Midbrain (tissue), 1 donor: ENCODE measurements around the gene DRD1.

Source experiments
- DNase-seq: peaks from one replicate; lab custom pipeline; 2025; lab: John Stamatoyannopoulos, UW

DRD1 gene

DNA sequence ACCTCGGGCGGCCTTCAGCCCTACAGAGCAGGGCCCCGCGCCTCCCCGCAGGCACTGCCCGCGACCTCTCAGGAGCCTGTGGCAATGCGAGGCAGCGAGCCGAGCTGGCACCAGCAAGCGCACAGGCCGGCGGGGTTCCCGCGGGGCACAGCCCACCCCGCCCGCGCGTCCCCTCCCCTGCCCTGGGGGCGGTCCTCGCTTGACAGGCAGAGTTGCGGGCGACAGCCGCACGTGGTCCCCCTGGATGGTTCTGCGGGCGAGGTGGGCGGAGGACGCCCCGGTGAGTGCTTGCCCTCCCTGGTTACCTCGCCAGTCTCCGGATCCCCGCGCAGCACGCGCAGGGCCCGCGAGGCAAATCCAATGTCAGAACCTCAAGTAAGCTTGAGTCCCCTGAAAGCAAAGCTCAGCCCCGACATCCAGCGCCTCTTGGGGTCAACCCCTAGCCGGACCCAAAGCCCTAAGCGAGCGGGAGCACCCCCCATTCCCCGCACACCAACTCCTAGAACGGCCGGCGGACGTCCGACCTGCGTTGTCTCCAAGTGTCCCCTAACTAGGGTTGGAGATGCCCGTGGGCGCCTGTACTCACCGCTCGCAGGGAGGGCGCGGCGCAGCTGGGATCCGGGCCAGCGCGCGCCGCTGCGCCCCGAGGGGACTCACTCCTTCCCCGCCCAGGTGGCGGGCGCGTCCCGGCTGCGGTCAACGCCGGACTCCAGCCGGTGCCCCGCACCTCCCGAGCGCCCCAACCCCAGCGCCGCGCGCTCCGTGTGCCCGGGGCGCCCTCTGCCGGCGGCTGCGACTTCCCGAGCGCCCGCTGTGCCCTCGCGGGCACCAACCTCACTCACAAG, at the start of gene DRD1:
TSS of gene DRD1 (minus strand) at position 123 of the 845 bp plus-strand sequence. CDS start 1,083 bp downstream, outside the sequence.
- DNase-seq = peak; percentile 53

DNA sequence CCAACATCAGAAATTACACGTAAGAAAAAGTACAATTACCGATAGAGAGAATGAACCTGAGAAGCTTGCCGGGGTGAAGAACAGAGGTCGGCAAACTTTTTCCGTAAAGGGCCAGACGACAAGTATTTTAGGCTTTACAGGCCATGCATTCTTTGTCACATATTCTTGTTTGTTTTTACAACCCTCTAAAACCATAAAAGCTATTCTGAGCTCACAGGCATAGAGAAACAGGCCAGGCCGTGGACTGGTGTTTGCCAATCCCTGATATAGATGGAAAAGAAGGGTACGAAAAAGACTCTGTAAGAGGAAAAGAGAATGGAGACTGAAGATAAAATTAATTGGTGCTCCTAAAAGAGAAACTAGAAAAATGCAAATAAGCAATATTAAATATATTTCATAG, 49.7 kb upstream of the DRD1 start:
- DNase-seq = no peak

DNA sequence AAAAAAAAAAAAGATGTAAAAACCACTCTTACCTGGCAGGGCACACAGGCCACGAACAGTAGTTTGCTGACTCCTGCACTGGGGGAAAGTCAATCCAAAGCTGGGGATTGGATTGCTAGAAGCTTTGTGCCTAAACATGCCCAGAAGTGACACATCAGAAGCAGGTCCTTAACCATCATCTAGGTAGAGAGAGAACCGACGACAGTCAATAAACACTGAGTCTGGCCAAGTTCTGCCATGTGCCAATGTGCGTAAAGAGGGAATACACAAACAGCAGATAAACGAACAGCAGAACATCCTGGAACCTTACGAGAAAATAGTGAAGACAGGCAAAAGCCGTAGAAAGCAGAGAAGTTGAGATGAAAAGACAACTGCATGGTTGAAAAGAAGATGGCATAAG, 49.3 kb upstream of the DRD1 start:
- DNase-seq = no peak

DNA sequence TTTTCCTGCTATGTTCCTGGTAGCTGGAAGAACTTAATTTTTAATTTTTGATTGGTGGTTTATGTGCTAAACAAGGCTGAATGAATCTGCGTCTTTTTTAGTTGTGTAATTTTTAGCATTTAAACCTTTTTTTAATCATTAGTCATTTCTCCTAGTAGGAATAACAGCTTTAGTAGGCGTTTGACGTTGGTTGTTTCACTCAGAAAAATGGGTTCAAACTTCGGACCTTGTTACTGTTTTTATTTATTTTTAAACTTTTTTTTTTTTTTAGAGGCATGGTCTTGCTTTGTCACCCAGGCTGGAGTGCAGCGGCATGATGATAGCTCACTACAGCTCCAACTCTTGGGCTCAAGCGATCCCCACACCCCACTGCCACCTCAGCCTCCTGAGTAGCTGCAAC, 47.2 kb upstream of the DRD1 start:
- DNase-seq = no peak

DNA sequence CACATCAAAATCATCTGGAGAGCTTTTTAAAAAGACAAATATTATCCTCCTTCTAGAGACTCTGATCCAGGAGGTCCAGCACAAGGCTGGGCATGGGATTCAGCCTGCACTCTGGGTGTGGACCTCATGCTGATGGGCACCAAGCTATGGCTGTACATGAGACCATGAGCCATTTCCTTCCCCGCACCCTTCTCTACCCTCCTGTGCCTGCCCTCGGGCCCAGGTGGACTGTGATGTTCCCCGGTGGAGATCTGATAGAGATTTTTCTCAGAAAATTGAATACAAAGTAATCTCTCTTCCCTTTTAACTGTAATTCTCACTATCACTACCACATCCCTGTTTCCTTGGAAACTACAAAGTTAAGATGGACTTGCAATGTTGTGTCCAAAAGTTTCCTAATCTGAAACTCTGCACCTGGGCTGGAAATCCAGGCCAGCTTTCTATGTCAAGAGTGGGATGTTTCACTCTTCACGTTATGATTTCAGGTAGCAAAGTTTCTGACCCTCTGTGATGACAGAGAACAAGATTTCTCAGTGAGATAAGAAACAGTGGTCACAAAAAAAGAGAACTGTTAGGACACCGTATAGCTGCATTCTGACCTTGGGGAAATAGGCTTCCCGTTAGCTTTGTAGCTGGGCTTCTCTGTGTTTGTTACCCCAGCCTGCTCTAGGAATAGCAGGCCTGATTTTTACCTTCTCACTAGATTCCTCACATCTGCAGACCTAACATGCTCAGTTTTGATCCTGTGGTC, 45.9 kb upstream of the DRD1 start:
- DNase-seq = no peak

DNA sequence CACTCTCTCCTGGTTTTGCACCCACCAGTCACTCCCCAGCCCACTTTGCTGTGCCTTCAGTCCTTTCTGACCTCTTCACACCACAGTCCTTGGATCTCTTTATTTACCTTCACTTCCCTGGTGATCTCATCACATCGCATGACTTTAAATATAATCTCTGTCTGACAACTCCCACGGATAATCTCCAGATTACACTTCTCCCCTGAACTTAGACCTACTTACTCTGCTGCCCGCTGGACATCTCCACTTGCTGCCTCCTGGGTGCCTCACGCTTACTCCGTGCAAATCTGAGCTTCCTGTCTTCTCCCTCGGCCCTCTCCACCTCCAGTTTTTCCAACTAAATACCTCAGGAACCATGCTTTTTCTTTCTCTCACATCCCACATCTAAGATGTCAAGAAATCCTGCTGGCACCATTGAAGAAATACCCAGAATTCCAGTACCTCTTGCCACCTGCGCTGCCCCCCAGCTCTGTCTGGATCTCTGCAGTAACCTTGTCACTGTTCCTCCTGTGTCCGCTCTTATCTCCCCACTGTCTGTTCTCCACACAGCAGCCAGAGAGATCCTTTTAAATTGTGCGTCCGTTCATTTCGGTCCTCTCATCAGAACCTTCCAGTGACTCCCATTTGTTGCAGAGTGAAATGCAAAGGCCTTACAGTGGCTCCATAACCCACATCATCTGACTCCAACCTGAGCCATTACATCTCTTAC, 43.7 kb upstream of the DRD1 start:
- no peak for DNase-seq

DNA sequence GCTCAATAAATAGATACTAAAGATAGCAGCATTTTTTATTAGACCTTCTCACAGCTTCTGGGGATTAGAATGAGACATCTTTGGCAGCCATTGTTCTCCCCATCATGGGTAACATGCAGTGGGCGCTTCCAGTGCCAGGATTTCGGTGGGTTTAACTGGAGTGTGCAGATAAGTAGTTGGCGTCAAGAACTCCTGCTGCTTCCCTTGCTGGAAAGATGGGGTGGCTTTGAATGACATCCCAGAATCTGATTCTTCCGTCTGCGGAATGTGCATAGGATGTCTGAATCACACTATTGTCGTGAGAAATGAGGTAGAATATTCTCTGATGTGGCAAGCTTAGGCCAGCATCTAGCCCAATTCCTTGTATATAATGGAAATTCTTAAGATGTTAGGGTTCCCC, 41.6 kb upstream of the DRD1 start:
- no peak for DNase-seq

DNA sequence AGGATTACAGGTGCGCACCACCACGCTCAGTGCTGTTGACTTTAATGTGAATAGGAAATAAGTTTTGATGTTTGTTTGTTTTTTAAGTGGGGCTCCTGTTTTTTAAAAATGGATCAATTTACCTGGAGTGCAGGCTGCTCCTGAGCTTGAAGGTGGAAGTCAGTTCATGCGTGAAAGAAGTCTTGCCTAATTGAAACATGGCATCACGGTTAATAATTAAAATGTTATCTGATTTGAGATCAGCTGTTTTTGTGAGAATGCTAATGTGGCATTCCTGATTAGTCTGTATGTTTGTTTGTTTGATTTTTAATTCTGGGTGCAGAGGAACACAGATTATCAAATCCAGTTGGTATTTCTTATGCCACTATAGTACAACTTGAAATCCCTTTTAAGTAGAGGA, 40.8 kb upstream of the DRD1 start:
- DNase-seq = no peak

DNA sequence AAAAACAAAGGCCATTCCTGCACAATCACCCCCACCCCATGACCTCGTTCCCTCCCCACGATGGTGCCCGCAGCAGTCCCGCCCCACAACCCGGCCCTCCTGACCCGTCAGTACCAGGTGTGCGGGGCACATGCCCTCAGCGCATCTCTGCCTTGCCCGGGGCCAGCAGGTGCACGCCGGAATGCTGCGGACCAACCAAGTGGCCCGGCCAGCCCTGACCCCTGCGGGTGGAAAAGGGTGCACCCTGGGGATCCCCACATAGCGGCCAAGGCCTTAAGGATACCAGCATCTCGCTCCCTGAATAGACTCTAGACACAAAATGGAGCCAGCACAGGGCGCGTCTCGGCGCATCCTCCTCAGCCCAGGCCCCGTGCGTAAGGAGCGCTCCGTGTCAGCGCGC, 40.3 kb upstream of the DRD1 start:
- no peak for DNase-seq

DNA sequence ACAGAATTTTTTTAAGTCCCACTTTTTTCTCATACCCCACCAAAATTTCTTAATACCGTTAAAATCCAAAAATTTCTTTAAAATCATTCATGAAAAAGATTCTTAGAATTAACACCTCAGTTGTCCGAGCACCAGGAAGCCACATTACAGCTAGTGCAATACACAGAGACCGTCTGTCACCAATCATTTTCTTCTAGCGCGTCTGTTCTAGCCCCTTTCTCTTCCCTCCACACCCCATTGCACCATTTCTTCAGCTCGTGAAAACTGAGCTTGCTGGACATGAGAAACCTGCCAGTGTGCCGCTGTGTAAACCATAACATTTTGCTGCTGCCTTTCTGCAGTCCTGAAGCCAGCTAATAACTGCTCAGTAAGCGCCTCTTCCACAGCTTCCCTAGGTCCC, 39.4 kb upstream of the DRD1 start:
- DNase-seq = no peak

DNA sequence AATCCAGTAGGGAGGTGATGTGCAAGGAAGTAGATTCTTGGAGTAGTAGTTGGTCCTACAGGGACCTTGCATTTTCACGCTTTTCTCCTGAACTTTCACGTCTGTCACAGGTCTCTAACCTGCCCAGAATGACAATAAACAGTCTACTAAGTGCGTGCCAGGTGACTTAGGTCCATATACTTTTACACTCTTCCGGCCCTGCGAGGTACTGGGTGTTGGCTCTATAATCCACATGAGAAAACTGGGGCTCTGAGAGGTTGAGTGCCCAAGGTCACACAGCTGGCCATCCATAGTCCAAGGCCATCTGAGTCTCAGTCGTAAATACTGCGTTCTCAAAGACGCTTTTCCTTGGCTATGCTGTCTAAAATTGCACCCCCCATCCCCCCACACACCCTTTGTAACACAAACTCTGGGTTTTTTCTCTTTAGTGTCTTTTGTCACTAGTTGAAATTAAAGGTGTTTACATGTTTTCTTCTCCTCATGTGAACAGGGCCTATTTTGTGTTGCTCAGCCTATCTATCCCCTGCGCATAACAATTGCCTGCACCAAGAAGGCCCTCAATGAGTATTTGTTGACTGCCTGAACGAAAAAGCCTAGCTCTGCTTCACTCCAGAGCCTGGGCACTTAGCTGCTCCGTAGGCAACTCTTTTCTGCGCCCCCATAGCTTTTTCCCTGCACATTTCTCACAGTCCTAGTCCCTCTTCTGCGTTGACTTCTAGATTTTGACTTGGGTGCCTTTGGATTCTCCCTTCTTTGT, 35.3 kb upstream of the DRD1 start:
- no peak for DNase-seq

DNA sequence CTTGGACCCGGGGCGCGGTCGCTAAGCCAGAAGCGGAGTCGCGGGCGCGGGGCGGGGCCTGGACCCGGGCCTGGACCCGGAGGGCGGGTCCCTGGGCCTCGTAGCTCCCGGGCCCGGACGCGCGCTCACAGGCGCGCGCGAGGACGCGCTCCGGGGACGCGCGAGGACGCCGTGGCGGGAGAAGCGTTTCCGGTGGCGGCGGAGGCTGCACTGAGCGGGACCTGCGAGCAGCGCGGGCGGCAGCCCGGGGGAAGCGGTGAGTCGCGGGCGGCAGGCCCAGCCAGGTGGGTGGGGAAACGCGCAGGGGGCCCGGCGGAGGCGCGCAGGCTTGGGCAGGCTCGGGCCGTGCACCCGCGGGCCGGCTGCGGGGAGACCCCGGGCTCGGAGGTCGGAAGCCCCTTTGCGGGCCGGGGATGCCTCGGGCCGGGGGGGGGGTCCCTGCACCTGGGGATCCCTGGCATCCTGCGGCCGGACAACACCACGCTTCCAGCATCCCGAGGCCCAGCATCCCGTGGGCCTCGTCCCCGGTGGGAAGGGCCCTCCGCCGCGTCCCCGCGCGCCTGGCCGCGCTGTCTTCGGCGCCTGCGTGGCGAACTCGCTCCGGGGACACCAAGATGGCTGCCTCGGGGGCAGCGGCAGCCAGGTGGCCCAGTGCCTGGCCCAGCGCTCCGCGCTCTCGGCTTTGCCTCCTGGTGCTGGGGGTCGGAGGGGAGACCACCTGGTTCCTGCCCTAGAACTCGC, 34.6 kb upstream of the DRD1 start, which contains the start of gene SFXN1:
TSS of gene SFXN1 (plus strand) at position 177 of the 741 bp plus-strand sequence. CDS start 13,544 bp downstream, outside the sequence.
- DNase-seq = peak; percentile 84

DNA sequence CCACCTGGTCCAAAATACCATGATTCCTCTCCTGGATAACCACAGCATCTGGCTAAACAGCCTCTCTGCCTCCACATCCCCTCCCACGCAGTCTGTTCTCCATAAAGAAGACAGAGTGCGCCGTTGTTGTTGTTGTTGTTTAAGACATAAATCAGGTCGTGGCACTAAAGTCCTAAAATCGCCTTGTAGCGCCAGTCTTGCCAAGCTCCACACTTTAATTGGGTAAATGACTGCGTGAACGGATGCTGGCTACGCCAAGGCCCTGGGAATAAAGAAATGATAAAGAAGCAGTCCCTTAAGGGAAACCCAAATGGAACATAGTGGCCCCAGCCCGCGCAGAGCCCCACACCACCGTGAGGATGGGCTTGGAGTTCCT, 34.0 kb upstream of the DRD1 start:
- DNase-seq = no peak

DNA sequence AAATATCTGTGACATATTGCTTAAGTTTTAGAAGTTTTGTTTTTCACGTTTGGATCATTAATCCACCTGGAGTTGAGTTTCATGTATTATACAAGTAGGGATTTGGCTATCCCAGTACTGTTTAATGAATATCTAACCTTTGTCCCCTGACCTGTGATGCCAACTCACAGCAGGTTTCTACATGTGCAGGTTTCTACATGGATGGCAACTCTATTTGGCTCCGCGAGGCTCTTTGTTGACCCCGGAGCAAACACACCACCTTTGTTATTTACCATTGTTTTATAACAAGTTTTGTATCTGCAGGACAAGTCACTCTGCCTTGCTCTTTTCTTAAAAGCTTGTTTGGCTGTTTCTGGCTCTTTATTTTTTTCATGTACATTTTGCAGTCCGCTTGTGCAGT, 33.5 kb upstream of the DRD1 start:
- DNase-seq = no peak

DNA sequence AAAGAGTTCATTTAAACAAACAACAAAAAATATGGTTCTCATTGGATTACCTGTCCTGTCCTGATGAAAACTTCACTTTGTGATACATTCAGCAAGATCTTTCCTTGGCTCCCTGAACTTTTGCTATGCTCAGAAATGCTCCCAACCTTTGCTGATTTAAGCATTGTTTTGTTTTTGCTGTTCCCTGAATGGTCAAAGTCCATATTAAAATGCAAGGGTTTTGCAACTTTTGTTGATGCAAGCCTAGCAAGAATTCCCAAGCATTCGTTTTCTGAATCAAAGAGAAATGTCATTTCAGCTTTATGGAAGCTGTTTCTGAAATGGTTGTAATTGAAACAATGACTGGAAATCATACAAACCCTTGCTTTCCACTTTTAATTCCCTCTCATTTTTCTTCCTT, 31.3 kb upstream of the DRD1 start:
- no peak for DNase-seq

DNA sequence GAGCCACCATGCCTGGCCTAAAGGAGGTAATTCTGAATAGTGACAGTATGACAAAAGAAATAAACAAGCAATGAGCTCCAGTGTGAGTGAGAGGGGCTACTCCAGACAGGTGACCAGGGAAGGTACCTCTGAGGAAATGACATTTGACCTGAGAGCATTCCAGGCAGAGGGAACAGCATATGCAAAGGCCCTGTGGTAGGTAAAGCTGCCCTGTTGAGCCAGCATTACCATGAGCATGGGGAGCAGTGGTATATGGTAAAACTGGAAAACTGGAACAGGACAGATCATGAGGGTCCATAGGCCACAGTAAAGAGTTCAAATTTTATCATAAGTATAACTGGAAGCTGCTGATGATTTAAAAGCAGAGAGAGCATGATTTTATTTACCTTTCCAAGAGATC, 28.4 kb upstream of the DRD1 start:
- no peak for DNase-seq

DNA sequence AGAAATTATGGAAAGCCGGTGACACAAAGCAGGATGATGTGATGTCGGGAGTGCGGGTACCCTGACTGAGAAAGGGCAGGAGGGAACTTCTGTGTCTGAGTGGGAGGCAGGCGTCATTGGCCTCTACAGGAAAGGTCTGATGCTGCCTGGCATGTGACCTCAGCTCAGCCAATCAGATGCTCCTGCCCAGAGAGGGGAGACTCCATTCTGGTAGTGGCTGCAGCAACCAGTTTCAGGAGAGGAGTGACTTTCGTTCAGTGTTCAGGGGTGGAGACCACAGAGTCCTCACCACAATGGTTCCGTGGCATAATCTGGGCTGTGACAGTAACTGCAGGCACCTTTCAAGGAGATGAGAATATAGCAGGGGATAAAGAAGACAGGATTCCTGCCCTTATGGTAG, 27.6 kb upstream of the DRD1 start:
- DNase-seq = no peak

DNA sequence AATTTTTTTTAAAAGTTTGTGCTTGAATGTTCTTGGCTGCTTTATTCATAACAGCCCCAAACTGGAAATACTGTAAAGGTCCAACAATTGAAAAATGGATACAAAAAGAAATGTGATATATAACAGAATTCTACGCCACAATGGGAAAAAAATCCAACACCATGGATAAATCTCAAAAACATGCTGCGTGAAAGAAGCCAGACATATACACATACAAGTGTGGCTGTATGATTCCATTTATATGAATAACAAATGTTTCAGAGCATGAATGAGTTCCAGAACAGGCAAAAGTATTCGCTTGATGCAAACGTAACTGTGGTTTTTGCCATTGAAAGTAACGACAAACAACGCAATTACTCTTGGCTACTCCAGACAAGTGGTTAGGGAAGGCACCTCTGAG, 27.2 kb upstream of the DRD1 start:
- no peak for DNase-seq

DNA sequence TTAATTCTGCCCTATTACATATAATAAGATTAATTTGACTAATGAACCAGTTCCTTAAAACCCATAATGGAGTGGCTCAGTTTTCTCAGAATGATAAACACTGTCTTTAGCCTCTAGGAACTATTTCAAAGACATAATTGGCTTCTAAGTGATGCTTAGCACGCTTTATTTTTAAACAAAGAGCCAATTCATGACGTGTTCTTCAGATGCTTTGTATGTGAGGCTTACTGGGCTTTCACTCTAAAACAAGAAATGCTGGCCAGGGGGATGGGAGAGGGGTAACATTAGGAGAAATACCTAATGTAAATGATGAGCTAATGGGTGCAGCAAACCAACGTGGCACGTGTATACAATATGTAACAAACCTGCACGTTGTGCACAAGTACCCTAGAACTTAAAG, 26.8 kb upstream of the DRD1 start:
- DNase-seq = peak; percentile 73

DNA sequence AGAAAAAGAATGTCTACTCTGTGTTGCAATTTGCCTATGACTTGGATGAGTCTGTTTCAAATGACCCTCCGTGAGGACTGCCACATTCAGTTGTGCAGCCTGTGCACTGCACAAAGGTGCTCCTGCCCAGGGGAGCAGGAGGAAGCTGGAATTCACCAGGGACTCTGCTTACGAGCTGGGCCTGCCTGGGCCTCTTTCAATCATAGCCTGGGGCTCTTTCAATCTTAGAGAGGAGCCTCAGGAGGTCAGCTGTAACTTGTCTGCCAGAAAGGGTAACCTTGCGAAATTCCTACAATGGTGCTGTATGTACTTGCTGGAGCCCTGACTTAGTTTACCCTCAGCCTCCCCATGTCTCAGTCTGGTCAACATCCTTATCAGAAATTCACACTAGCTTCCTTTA, 25.9 kb upstream of the DRD1 start:
- DNase-seq = no peak

DNA sequence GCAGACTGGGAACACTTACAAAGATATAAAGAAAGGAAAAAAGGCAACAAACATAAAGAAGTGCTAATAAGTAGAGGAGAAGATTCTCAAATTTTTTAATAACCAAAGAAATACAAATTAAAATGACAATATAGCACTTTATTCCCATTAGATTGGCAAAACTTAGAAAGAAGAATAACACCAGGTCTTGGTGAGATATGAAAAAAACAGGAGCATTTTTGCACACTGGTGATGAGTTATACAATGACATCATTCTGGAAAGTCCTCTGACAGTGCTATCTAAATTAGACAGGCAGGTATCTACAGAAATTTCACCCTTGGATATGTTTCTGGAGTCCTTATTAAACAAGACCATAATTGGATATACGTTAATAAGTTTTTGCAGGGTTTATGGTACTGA, 24.9 kb upstream of the DRD1 start:
- no peak for DNase-seq
